GM19035 (cell line): Measurements from ENCODE around the gene NGF.

Source experiments
- ATAC-seq: cut with Tn5 transposase; IDR thresholded peaks from one replicate; pipeline ENCODE4 v1.9.1; 2021; ENCODE audit not compliant: unreplicated experiment

NGF gene

GRCh38 chr1:115283249-115283648 is 54.8 kb downstream of the NGF start:
- ATAC-seq: no peak

- ATAC-seq: no peak
Measured at GRCh38 chr1:115282807-115283208, 55.2 kb downstream of the NGF start.

DNA sequence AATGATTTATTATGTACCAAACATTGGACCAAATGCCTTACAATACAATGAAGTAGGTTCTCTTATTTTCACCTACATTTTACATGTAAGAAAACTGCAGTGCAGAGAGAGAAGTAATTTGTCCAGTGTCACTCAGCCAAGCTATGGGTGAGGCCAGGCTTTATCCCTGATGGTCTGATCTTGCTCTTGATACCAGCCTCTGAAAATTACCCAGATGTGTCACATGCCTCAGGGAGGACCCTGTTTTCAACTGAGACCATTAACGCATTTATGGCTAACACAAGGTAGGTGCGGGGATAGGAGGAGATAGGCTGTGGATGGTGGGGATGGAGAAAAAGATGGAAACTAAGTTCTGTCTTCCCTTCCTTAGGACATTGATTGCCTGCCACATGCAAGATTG is 56.9 kb downstream of the NGF start:
- no peak for ATAC-seq

- no peak for ATAC-seq
Measured at GRCh38 chr1:115280064-115280463, 58.0 kb downstream of the NGF start.

DNA sequence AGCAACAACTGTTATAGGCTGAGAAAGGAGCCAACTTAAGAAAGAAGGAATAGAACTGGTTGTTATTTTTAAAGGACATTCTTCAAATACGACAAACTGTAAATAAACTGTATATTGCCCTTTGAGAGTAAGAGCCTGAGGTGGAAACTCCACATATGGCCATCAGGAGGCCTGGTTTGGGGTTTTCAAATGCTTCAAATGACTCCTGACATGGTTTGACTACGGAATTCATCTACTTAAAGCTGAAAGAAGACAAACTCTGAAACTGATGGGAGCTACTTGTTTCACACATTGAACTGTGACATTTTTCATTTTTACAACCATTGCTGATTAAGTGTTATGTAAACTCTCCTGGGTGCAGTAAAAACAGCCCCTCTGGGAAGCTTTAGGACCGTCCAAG is 59.8 kb downstream of the NGF start:
- ATAC-seq: no peak

DNA sequence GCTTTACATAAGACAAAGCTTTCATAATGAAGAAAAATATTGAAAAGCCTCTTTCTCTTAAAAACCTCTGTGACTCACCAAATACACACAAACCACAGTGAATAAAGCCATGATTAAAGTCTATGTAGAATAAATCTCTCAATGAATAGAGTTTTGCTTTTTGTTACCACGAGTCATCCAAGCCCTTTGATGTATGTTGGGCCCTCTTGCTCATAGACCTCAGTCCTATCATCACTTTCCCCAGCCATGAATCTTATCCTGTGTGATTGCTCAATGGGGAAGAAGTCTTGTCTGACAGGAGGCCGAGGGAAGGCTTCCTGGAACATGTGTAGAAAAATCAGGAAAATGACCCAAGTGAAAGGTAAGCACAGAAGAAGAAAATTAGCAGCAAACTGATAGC is 60.8 kb downstream of the NGF start:
- no peak for ATAC-seq

DNA sequence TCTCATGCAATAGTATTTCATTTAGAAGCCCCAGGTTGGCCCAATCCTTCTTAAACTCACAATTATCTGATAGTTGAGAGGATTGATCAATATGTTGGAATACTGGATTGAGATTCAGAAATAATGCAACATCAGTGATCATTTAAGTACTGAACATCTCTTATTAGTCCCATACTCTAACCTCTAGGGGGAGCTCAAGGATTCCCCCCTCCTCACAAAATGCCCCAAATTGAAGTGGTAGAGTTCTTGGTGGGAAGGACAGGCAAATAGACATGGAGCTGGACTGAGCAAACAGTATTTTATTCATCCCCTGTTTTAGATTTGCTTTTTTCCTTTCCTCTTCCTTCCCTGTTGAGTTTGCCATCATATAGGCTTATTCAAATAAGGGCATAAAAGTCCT is 62.8 kb downstream of the NGF start:
- no peak for ATAC-seq

DNA sequence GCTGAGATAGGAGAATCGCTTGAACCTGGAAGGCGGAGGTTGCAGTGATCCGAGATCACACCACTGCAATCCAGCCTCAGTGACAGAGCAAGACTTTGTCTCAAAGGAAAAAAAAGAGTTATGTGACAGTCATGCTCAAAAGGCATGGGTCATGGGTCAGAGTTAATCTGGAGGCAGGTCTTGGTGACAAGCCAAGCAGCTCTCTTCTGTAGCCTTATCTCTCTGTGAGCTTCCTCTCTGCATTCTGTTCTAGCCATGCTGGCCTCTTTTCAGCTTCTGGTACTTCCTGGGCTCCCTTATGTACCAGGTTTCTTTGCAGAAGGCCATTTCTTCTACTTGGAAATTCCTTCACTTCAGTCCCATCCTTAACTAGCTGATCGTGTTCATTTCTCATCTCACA is 63.6 kb downstream of the NGF start:
- ATAC-seq: no peak

DNA sequence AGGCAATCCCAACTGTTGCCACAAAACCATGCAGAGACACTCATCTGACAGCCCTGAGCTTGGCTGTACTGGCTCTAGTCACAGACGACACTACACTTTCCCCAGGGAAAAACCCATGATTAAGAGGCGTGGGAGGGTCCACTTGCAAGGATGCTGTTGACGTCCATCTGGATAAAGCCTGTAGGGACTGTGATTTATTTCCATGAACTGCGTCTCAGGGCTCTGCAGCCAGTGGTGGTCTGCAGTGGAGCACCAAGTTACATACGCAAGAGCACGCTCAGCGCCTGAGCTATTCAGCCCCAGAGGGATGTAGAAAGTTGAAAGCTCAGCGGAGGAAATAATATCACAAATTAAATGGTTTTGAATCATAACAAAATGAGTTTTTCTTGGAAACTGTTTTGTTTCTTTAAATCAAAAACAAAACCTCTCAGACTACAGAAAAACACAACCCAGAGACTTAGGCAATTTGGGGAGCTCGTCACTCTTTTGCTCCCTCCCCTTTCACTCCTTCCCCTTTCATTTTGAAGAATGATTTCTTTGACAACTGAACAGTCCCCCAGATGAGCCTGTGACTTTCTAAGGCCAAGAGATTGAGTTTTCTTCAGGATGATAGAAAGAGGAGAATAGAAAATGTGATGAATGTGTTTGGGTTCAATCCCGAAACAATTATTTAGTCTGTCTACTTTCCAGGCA is 71.2 kb downstream of the NGF start:
- no peak for ATAC-seq

DNA sequence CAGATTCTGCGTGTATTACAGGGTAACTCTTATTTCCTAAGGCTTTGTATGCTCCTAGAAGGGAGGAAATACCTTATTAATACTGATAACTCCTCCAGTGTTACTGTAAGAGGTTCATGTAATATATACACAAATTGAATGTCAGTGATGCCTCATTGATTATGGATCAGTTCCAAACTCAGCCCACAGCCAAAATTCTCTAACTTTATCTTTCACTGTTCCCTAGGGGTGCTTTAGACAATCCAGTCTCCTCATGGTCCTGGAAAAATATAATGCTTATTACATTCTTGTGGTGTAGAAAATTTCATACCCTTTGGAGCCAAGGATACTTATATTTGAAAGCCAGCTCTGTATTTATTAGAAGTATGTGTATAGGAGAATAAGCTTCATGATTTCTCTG is 73.0 kb downstream of the NGF start:
- ATAC-seq: no peak

DNA sequence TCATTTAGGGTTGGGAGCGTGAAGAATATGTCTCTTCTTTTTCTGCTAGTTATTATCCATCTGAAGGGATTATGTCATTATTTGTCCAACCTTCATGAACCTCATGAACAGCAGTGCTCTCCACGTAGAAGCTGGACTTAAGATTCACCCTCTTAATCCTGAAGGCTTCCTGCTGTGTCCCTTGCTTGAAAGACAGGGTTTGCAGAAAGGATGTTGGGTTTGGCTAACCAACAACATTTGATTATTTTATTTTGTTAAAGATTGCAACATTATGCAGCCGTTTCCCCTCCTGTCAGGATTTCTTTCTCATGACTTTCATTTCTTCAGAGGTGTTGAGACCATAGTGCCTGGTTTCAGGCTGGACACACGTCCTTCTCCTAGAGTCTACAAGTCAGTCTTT is 75.2 kb downstream of the NGF start:
- no peak for ATAC-seq

DNA sequence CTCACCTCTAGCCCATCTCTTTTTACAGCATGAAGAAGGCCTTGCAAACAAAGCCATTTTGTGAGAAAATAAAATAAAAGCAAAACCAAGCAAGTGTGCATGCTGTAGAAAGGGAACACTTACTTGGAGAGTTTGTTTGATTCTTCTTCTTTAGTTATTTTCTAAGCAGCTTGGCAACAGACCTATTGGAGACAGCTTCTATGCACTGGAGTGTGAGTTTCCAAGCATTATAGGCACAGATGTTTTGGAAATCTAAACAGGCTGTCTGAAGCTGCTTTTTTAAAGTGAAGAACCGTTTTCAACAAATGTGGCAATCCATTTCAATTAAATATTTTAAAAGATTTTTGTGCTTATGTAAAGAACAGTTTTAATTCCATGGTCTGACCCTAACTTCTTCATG is 76.6 kb downstream of the NGF start:
- no peak for ATAC-seq

DNA sequence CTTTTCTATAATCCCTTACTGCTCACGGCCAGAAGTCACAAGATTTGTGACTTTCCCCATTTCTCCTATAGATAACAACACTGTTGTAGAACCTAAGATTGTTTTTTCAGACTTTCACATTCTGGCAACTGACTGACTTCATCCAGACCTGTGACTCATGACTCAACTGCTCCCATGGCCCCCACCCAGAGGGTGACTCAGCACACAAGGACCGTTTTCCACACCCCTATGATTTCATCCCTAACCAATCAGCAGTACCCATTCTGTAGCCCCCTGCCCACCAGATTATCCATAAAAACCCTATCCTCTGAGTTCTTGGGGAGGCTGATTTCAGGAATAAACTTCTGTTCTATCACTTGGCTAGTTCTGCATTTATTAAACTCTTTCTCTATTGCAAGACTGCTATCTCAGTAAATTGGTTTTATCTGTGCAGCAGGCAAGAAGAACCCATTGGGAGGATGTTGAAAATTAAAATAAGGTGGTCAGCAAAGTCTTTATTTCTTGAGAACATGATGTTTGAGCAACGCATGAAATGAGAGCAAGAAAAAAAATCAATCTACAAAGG is 79.7 kb downstream of the NGF start:
- ATAC-seq: no peak

DNA sequence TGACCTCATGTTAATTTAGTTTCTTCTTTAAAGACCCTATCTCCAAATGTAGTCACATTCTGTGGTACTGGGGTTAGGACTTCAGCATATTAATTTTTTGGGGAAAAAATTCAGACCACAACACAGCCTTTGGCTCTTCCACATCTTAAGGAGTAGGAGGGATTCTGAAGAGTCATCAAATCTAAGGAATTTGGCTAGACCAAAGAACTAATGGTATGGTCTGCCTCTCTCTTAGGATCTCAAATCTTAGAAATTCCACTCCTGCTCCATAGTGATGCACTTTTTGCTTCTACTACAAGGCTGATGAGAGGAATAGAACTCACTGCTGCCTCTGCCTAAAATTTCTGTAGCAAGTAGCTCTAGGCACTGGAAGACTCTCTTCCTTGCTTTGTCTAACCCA is 80.5 kb downstream of the NGF start:
- no peak for ATAC-seq

DNA sequence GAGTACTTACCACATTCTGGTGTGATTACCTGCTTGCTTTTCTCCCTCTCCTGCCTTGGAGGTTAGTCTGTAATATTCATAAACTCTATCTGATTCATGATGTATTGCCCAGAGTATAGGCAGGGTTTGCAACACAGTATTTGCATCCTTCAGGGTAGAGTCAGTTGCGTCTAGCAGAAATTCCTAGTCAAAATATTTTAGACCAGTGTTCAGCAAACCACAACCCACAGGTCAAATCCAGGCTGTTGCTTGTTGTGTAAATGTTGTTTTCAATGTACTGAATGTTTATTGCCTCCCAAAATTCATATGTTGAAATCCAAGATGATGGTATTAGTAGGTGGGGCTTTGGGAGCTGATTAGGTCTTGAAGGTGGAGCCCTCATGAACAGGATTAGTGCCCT is 82.9 kb downstream of the NGF start:
- no peak for ATAC-seq

DNA sequence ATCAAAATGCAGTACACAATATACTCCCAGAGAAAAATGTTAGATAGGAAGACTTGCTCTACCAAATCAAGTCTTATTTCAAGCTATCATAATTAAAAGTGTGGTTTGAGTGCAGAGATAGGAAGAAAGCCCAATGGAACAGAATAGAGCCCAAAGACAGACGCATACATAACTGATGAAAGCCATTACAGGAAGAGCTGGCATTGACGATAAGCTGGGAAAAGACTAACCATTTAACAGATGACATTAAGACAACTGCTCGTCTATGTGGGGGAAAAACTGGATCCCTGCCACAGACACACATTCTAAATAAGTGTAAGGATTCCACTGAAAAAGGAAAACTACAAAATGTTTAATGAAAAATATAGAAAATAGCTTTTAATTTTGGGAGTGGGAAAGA is 85.5 kb downstream of the NGF start:
- no peak for ATAC-seq

- ATAC-seq: no peak
Measured at GRCh38 chr1:115251856-115252255, 86.2 kb downstream of the NGF start.

GRCh38 chr1:115251340-115251748 is 86.7 kb downstream of the NGF start:
- no peak for ATAC-seq

GRCh38 chr1:115246526-115246925 is 91.5 kb downstream of the NGF start:
- ATAC-seq: no peak

DNA sequence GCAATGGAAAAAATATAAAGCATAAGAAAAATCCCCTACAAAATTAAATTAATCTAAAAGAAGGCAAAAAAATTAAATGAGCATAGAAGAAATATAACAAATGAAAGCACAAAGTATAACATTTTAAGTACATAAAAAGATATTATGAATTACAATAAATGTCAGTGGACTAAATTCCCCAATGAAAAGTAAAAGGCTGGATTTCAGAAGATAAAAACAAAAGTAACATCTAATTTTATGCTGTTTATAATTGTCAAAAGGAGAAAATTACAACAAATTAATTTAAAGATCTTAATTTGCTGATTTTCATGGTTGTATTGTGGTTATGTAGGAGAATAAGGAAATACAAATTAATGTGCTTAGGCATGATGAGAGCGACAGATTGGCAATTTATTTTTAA is 92.8 kb downstream of the NGF start:
- no peak for ATAC-seq

GRCh38 chr1:115242543-115242942 is 95.5 kb downstream of the NGF start:
- no peak for ATAC-seq

- no peak for ATAC-seq
Measured at GRCh38 chr1:115241309-115241708, 96.7 kb downstream of the NGF start.

DNA sequence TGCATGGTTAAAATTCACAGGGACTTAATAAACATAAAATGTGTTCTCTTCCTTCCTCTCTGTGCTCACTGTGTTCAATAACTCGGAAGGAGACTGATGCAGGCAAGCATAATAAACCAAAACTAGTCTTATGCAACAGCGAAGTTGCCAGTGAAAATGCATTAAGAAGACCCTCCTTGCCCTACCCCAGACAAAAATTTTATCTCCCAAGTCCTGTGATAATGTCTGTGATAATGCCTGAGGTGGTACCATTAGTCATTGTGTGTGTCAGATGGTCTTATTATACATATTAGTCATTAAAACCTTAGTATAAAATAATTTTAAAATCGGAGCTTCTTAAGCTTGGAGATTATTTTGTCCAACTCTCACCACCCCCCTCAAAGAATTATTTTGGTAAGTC is 97.8 kb downstream of the NGF start:
- no peak for ATAC-seq
